IPS DF 6.9 (cell line): ENCODE measurements around the gene TMEM40.

Experiments used
- DNase-seq: peaks from one replicate; pipeline ENCODE4 v3.0.0-alpha.2; 2013; ENCODE audit warnings: low read depth, low spot score
- H3K27ac ChIP-seq: one replicate; pipeline ENCODE4 v1.5.1; 2013; ENCODE audit warnings: low read length, control low read depth
- H3K27me3 ChIP-seq: 2 replicates; pipeline ENCODE4 v1.6.1; 2013; ENCODE audit warnings: mild to moderate bottlenecking, low read length; ENCODE audit not compliant: control insufficient read depth, insufficient read depth
- H3K36me3 ChIP-seq: 2 replicates; pipeline ENCODE4 v1.6.1; 2013; ENCODE audit warnings: low read length; ENCODE audit not compliant: control insufficient read depth, insufficient read depth
- H3K4me1 ChIP-seq: 2 replicates; pipeline ENCODE4 v1.6.1; 2013; ENCODE audit warnings: low read length; ENCODE audit not compliant: control insufficient read depth, insufficient read depth
- H3K4me3 ChIP-seq: 2 replicates; pipeline ENCODE4 v1.5.1; 2013; ENCODE audit warnings: mild to moderate bottlenecking, low read length
- H3K9me3 ChIP-seq: 2 replicates; pipeline ENCODE4 v1.6.1; 2013; ENCODE audit warnings: low read length, inconsistent platforms; ENCODE audit not compliant: control insufficient read depth, insufficient read depth
- WGBS: extraction: QIAGEN DNeasy Blood & Tissue Kit; methylation state at CpG from one replicate; pipeline ENCODE4 v1.1.7; 2013; ENCODE audit warnings: mixed read lengths, missing lambda C conversion rate; ENCODE audit not compliant: insufficient read length, insufficient coverage; 5-methylcytosine and 5-hydroxymethylcytosine counted together

Gene TMEM40

DNA sequence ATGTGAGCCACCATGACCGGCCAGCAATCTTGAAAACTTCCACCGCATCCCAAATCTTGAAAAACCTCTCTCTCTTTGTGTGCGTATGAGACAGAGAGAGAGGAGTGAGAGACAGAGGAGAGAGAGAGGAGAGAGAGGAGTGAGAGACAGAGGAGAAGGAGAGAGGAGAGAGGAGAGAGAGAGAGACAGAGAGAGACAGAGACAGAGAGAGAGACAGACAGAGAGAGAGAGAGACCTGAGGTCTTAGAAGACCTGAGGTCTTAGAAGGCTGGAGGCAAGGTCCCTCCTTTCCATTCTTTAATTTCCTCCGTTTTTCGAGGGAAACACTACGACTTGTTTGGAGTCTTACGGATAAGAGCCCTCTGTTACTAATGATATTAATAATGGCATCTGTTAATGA lies 39.5 kb downstream of the TMEM40 start:
- Histone ChIP-seq H3K27ac (no peak overlapping the region), H3K27me3 (no peaks in the 10 kb centered on the region), H3K4me3 (no peak overlapping the region), H3K36me3 (no peaks in the 10 kb centered on the region), H3K4me1 (no peaks in the 10 kb centered on the region), H3K9me3 (no peaks in the 10 kb centered on the region)
- no peak for DNase-seq
- WGBS: no CpG with 5 or more reads among the region's 7 CpGs

DNA sequence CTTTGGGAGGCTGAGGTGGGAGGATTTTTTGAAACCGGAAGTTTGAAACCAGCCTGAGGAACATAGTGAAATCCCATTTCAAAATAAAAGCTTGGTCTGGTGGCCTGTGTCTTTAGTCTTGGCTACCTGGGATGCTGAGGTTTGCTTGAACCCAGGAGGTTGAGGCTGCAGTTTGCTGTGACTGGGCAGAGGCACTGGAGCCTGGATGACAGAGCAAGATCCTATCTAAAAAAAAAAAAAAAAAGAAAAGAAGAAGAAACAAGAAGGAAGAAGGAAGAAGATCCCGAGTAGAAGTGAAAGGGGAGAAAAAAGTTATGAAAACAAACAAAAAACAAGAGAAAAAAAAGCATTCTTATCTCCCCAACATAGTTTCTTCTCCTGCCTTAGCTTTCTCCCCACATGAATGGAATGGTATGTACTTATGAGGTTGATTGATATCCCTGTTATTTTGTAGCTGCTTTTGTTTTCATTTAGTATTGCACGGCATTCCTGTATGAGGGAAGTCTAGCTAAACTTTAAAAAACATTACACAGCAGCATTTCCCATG lies 42.4 kb downstream of the TMEM40 start:
- WGBS: no CpG with 5 or more reads among the region's 3 CpGs
- Histone ChIP-seq H3K36me3 (no peaks in the 10 kb centered on the region), H3K4me1 (no peaks in the 10 kb centered on the region), H3K4me3 (no peak overlapping the region), H3K9me3 (no peaks in the 10 kb centered on the region), H3K27ac (no peak overlapping the region), H3K27me3 (no peaks in the 10 kb centered on the region)
- DNase-seq: no peak

DNA sequence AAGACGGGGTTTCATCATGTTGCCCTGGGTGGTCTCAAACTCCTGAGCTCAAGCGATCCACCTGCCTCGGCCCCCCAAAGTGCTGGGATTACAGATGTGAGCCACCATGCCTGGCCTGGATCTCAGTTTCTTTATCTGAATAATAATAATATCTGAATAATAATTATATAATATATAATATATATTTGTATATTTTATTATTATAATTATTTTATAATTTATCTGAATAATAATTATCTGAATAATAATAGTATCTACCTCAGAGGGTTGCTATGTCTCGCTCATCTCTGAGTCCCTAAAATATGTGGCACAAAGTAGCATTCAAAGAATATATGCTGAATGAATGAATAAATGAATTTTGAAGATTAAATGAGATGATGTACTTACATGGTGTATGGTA lies 44.8 kb downstream of the TMEM40 start:
- H3K4me3 ChIP-seq: no peak overlapping the region
- H3K36me3 ChIP-seq: no peaks in the 10 kb centered on the region
- DNase-seq: no peak
- H3K27me3 ChIP-seq: no peaks in the 10 kb centered on the region
- H3K9me3 ChIP-seq: no peaks in the 10 kb centered on the region
- WGBS: no CpG with 5 or more reads among the region's 4 CpGs
- no peaks in the 10 kb centered on the region for H3K4me1 ChIP-seq
- H3K27ac ChIP-seq: no peak overlapping the region

GRCh38 chr3:12710062-12710461 lies 49.0 kb downstream of the TMEM40 start:
- Histone ChIP-seq H3K27me3 (no peaks in the 10 kb centered on the region), H3K4me1 (no peaks in the 10 kb centered on the region), H3K36me3 (no peaks in the 10 kb centered on the region), H3K4me3 (no peak overlapping the region), H3K9me3 (no peaks in the 10 kb centered on the region), H3K27ac (no peak overlapping the region)
- WGBS: no CpG with 5 or more reads among the region's 4 CpGs
- no peak for DNase-seq

GRCh38 chr3:12709334-12709733 lies 49.7 kb downstream of the TMEM40 start:
- WGBS: no CpG with 5 or more reads among the region's 3 CpGs
- no peaks in the 10 kb centered on the region for H3K4me1 ChIP-seq
- no peak overlapping the region for H3K27ac ChIP-seq
- no peaks in the 10 kb centered on the region for H3K9me3 ChIP-seq
- H3K27me3 ChIP-seq: no peaks in the 10 kb centered on the region
- H3K36me3 ChIP-seq: no peaks in the 10 kb centered on the region
- H3K4me3 ChIP-seq: no peak overlapping the region
- no peak for DNase-seq

- Histone ChIP-seq H3K4me1 (no peaks in the 10 kb centered on the region), H3K9me3 (no peaks in the 10 kb centered on the region), H3K27me3 (no peaks in the 10 kb centered on the region), H3K27ac (no peak overlapping the region), H3K36me3 (no peaks in the 10 kb centered on the region), H3K4me3 (no peak overlapping the region)
- no CpG with 5 or more reads among the region's 6 CpGs for WGBS
- no peak for DNase-seq
These were observed 50.4 kb downstream of the TMEM40 start for GRCh38 chr3:12708584-12709192.

DNA sequence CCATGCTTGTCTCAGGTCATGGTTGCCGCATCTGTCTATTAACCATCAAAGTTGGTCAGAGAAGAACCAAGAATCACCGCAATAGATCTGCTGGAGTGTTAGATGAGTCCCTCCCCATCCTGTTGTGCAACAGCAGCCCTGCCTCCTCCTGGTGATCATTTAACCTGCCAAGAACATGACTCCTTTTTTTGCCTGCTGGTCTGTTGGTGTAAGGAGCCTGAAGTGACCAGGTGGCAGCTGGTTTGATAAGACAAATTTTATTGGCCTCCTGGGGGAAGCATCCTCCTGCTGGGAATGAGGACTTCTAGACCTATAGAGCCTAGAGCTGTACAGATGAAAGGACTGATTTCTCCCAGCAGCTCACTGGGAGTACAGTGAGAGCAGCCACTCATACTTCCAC lies 51.6 kb downstream of the TMEM40 start:
- no CpG with 5 or more reads among the region's 2 CpGs for WGBS
- no peak for DNase-seq
- H3K4me3 ChIP-seq: no peak overlapping the region
- no peaks in the 10 kb centered on the region for H3K9me3 ChIP-seq
- no peak overlapping the region for H3K27ac ChIP-seq
- no peaks in the 10 kb centered on the region for H3K4me1 ChIP-seq
- H3K27me3 ChIP-seq: no peaks in the 10 kb centered on the region
- no peaks in the 10 kb centered on the region for H3K36me3 ChIP-seq

DNA sequence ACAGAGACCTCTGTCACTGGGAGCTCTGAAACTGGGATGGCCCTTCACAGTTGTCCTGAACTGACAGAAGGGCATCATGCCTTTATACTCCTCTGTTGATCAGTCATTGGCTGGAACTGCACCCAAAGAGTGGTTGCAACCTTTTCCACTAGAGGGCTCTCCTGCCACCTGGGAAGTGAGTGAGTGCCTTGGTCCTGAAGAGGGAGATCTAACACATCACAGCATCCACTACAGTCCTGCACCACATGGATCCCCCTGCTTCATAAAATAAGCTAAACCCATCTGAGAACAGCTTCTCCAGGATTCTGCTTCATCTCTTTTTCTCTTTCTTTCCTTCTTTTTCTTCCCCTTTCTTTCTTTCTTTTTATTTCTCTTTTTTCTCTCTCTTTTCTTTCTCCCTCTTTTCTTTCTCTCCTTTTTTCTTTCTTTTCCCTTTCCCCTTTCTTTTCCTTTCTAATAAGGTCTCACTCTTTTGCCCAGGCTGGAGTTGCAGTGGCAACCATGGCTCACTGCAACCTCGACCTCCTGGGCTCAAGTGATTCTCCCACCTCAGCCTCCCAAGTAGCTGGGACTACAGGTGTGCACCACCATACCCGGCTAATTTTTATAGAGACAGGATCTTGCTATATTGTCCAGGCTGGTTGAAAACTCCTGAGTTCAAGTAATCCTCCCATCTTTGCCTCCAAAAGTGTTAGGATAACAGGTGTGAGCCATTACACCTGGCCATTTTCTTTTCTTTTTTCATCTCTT lies 52.4 kb downstream of the TMEM40 start:
- Histone ChIP-seq H3K4me1 (no peaks in the 10 kb centered on the region), H3K4me3 (no peak overlapping the region), H3K27me3 (no peaks in the 10 kb centered on the region), H3K27ac (no peak overlapping the region), H3K36me3 (no peaks in the 10 kb centered on the region), H3K9me3 (no peaks in the 10 kb centered on the region)
- WGBS: no CpG with 5 or more reads among the region's 2 CpGs
- peak; percentile 68 for DNase-seq

GRCh38 chr3:12705981-12706380 lies 53.1 kb downstream of the TMEM40 start:
- no peak overlapping the region for H3K27ac ChIP-seq
- no peaks in the 10 kb centered on the region for H3K9me3 ChIP-seq
- no peaks in the 10 kb centered on the region for H3K27me3 ChIP-seq
- WGBS: no CpG with 5 or more reads among the region's 1 CpG
- H3K4me1 ChIP-seq: no peaks in the 10 kb centered on the region
- H3K36me3 ChIP-seq: no peaks in the 10 kb centered on the region
- DNase-seq: no peak
- no peak overlapping the region for H3K4me3 ChIP-seq

- no CpG with 5 or more reads among the region's 6 CpGs for WGBS
- no peaks in the 10 kb centered on the region for H3K9me3 ChIP-seq
These were observed 53.6 kb downstream of the TMEM40 start for GRCh38 chr3:12705374-12705926.

More at GRCh38 chr3:12705374-12705926, 53.6 kb downstream of the TMEM40 start:
- no peaks in the 10 kb centered on the region for H3K4me1 ChIP-seq
- no peak for DNase-seq
- H3K36me3 ChIP-seq: no peaks in the 10 kb centered on the region
- H3K27me3 ChIP-seq: no peaks in the 10 kb centered on the region
- no peak overlapping the region for H3K27ac ChIP-seq
- no peak overlapping the region for H3K4me3 ChIP-seq
